GM19351 (cell line): ENCODE results near the gene VARS2.

Experiments used
- ATAC-seq: cut with Tn5 transposase; IDR thresholded peaks from one replicate; pipeline ENCODE4 v1.9.1; 2021; ENCODE audit warnings: mild to moderate bottlenecking, moderate library complexity; ENCODE audit not compliant: unreplicated experiment

VARS2 gene

DNA sequence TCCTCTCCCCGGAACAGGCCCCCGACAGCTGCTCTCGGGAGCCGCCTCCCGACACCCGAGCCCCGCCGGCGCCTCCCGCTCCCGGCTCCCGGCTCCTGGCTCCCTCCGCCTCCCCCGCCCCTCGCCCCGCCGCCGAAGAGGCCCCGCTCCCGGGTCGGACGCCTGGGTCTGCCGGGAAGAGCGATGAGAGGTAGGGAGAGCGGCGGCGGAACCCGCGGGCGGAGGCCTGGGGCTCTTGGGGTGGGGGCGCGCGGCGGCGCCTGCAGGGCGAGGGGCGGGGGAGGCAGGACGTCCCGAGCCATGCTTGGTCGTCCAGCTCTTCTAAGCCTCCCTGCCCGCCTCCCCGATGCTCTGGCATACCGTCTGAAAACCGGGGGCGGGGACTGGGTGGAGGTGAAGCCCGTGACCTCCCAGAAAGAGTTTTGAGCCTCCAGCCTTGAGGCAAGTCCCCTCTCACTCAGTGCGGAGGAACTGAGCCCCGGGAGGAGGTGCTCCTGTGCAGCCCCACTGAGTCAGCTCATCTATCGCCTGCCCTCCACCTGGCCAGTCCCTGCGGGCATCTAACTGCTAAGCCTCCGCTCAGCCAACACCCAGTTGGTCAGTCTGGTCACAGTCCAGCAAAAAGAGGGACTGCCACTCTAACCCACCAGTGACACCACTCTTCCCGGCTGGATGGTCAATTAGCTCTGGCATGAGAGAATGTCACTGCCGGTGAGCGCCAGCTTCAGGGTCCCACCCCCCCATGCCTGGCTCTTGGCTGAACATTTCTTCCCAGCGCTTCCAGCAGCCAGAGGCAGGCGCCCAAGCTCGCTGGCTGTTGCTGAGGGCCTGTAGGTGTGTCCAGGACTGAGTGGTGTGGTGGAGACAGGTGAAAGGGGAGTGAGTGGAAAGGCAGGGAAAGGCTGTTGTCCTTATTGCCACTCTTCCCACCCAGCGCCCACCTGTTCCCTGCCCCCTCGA, 29.2 kb upstream of the VARS2 start:
- no peak for ATAC-seq

DNA sequence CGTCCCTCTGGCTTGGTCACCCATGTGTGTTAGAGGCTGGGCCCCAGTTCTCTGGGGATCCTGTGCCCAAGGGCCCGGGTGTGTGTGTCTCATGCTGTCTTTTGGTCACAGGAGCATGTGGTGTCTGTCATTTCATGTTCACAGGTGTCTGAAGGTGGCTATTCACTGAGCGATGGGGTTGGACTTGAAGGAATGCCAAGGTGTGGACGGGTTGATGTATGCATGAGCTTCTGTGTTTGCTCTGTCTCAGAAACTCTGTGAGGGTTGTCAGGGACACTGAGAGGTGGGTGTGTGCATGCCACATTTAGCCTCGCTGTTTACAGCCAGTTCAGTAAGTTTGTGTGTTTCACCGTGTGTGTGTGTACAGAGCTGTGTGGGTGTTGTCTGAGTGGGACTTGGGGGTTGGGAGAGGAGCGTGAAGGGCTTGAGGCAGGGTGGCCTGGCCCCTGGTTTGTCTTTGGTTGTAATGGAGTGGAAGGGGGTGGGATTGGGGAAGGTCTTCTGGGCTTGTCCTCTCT, 28.5 kb upstream of the VARS2 start:
- no peak for ATAC-seq

DNA sequence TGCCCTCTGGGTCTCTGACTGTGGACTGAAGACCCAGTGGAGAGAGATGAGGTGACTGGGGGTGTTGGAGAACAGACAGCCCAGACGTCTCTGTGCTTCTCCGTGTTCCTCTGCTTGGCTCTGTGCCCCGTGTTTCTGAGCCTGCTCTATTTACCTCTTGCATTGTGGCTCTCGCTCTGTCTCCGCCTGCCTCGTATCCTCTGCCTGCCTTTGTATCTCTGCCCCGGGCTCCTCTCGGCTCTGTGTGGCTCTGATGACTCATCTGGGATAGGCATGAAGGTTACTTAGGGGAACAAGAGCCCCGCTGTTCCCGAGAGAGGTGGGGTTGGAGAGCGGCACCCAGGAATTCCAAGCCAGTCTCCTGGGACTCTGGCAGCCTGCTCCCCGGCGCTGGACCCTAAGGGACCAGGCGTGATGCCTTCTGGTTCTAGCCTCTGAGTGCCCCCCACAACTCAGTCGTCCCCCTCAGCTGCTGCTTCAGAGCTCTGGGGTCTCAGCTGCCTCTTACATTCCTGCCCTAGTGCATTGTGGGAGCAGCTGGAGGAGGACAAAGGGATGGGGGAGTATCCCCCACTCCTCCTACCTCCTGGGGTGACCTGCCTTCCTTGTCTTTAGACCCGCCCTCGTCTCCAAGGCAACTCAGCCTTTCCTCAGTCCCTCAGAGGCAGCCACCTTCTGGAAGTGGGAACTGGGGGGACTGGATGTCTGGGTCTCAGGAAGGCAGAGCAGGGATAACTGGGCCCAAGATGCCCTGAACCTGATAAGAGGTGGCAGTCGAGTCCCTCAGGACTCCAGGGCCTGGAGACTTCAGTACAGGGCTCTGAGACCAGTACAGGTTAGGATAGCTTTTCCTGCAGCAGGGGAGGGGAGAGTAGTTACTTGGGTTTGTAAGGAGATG, 27.8 kb upstream of the VARS2 start:
- ATAC-seq: no peak

DNA sequence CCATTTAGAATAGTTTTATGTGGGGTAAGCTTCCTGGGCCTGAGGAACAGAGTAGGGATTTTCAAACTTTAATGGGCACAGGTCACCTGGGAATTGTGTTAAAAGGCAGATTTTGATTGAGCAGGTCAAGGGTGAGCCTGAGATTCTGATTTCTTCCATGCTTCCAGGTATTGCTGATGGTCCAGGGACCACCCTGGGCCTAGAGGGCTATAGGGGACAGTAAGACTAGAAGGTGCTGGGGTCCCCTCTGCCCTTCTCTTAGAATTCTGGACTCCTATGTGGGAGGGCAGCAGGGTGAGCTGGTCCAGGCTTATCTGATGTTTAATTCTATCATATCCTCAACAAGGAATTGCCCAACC, 27.2 kb upstream of the VARS2 start:
- ATAC-seq: no peak

DNA sequence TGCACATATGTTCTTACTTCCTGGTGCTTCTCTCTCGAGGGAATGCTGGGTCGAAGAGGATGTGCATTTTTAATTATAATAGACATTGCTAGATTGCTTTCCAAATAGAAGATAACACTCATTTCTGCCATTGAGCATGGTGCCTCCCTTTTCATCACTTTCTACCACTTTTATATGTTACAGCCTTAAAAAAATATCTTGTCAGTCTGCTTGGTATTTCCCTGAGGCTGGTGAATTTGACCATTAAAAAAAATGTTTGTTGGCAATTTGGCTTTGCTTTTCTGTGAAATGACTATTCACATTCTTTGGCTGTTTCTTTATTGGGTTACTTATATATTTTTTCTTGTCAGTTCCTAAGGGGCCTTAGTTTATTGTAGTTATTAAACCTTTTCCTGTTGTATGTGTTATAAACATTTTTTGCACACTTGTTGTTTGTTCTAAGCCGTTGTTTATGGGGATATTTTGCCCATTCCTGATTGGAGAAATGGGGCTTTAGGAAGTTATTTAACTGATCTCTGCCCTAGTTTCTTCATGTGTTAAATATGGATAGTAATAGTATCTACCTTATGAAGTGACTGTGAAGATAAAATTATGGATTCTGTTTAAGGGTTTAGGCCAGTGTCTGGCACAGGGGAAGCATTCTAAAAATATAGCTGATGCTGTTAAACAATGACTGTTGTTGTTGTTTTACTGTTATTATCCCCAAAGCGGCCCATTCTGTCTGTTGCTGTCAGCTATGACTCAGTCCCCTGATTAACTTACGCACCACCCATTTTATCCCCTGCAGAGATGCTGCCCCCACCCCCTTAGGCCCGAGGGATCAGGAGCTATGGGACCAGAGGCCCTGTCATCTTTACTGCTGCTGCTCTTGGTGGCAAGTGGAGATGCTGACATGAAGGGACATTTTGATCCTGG, 25.9 kb upstream of the VARS2 start:
- ATAC-seq: no peak

DNA sequence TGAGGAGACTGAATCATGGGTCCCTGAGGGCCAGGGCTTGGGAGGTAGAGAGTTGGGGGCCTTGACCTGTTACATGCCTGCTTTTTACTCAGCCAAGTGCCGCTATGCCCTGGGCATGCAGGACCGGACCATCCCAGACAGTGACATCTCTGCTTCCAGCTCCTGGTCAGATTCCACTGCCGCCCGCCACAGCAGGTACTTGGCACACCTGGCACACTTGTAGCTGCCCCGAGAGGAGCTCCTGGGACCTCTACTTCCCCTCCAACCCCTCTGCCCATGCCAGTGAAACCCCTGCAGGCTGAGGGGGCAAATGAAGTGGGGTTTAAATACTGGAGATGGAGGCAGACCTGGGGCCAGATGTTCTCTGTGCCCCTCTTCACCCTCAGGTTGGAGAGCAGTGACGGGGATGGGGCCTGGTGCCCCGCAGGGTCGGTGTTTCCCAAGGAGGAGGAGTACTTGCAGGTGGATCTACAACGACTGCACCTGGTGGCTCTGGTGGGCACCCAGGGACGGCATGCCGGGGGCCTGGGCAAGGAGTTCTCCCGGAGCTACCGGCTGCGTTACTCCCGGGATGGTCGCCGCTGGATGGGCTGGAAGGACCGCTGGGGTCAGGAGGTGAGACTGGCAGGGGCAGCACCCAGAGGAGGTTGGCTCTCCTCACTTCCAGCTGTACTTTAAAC, 25.1 kb upstream of the VARS2 start:
- ATAC-seq: no peak

DNA sequence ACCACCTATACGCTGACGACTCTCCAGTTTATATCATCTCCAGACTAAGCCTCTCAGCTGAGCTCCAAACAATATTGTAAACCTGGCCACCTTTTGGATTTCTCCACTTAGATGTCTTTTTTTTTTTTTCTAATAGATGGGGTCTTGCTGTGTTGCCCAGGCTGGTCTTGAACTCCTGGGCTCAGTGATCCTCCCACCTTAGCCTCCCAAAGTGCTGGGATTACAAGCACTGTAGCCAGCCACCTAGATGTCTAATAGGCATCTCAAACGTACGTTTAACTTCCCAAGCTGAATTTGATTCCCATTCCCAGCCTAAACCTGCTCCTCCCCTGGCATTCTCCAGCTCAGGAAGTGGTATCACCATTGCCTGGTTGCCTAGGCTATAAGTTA, 24.5 kb upstream of the VARS2 start:
- no peak for ATAC-seq

DNA sequence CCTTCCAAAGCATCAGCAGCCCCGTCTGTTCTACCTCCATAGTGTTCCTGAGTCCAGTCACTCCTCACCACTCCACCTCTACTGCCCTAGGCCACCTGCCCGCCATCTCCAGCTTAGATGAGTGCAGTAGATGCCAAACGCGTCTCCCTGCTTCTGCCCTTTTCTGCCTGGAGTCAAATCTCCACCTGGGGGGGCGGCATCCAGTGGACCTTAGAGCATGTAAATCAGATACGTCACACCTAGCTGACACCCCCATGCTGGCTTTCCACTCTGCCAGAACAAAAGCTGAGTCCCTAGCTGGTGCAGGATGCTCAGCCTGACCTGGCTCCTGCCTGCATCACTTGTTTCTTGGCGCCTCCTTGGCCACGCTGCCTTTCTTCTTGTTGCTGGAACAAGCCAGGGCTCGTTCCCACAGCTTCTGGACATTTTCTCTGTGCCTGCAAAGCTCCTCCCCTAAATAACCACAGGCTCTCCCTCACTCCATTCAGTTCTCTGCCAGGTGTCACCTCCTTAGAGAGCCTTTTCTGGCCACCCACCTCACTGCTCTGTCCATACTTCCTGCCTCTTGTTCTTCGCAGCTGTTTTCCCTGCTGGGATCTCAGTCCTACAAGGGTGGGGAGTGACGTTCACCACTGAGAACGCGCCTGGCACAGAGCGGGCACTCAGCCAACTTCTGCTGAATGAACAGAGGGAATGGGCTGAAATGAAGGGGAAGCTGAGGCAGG, 24.0 kb upstream of the VARS2 start:
- ATAC-seq: no peak

DNA sequence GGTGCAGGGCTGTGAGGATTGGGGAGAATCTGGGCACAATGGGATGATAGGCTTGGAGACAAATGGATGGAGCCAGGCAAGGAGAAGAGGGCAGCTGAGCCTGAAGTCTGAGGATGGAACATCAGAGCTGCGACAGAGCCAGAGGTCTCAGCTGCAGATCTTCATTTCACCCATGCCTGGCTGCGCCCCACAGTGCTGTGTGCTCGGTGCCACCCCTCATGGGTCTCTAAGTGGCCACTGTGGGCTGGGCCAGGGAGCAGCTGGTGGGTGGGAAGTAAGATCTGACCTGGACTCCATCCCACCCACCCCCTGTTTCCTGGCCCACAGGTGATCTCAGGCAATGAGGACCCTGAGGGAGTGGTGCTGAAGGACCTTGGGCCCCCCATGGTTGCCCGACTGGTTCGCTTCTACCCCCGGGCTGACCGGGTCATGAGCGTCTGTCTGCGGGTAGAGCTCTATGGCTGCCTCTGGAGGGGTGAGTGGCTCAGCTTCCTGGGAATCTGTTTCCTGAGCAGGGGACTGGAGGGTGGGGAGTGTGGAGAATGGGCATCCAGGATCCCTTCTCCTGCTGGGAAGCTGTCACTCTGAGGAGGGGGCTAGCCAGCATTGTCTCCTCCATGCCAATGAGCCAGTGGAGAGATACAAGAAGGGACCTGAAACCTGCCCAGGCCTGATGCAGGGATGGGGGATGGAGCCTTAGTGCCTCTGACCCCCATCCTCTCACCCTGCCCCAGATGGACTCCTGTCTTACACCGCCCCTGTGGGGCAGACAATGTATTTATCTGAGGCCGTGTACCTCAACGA, 23.2 kb upstream of the VARS2 start:
- no peak for ATAC-seq

DNA sequence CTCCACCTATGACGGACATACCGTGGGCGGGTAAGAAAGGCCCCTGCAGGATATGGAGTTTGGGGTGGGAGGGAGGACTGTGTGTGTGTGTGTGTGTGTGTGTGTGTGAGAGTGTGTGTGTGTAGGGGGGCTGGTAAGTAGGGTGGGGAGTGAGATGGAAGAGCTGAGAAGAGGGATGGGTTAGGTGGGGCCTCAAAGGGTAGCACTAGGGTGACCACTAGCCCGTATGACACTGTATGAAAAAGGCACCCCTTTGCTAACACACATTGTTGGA, 22.7 kb upstream of the VARS2 start:
- ATAC-seq: no peak

DNA sequence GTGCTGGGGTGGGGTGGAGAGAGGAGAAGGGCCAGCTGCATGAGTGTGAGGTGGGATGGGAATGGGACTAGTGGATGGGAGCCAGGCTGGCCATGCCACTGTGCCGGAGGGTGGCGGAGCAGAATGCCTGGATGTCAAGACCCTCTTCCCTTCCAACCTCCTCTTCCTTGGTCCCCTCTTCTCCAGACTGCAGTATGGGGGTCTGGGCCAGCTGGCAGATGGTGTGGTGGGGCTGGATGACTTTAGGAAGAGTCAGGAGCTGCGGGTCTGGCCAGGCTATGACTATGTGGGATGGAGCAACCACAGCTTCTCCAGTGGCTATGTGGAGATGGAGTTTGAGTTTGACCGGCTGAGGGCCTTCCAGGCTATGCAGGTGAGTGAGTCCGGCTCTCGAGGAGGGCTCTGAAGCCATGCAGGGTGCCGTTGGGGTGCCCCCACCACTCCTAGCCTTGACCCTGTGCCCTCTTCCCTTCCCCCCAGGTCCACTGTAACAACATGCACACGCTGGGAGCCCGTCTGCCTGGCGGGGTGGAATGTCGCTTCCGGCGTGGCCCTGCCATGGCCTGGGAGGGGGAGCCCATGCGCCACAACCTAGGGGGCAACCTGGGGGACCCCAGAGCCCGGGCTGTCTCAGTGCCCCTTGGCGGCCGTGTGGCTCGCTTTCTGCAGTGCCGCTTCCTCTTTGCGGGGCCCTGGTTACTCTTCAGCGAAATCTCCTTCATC, 22.1 kb upstream of the VARS2 start:
- ATAC-seq: no peak

DNA sequence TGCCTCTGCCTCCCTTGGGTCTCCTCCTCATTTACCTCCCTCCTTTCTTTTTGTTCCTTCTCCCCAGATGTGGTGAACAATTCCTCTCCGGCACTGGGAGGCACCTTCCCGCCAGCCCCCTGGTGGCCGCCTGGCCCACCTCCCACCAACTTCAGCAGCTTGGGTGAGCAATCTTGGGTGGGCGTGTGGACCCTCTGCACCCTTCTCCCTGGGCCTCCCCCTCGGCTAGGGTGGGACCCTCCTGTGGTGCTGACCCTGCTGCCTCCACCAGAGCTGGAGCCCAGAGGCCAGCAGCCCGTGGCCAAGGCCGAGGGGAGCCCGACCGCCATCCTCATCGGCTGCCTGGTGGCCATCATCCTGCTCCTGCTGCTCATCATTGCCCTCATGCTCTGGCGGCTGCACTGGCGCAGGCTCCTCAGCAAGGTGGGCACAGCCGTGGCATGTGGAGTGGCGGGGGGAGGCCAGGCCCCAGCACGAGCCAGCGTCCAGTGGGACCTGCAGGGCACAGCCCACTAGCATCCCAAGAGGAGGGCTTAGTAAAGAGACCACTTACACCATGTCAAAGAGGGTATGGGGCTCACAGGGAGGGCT, 20.9 kb upstream of the VARS2 start:
- ATAC-seq: no peak

DNA sequence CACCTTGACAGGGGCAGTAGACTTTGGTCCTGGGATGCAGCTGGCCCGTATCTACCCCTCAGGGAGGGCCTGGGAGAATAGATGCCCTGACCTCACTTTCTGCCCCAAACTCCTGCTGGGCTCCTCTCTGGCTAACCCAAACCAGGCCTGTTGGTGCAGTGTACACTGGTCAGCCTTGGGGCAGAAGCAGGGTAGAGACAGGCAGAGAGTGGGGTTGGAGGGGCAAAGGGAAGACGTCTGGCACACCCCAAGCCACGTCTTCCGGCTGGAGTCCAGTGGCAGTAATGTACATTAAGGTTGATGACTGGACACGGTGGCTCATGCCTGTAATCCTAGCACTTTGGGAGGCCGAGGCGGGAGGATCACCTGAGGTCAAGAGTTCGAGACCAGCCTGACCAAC, 20.4 kb upstream of the VARS2 start:
- ATAC-seq: no peak

DNA sequence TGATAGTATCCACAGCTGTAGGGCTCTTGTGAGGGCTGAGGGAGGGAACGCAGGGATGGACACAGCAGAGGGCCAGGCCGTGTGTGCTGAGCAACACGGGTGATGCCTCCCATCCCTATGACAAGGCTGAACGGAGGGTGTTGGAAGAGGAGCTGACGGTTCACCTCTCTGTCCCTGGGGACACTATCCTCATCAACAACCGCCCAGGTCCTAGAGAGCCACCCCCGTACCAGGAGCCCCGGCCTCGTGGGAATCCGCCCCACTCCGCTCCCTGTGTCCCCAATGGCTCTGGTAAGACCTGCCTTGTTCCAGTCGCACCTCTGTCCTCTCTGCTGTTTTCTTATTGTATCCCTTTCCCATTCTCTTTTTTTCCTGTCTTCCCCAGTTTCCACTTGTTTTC, 19.7 kb upstream of the VARS2 start:
- ATAC-seq: no peak

DNA sequence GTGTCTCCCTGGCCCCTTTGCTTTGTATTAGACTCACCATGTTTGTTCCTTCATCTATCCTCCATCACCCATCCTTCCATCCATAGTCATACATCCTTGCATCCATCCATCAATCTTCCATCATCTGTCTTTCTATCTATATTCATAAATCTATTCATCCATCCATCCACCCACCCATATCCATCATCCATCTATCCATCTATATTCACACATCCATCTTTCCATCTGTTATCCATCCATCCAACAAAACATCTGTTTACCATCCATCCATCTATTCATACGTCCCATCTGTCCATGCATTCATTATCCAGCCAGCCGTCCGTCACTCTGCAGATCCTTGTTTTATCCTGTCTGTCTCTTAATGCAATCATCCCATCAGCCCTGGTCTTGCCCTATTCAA, 19.1 kb upstream of the VARS2 start:
- no peak for ATAC-seq

DNA sequence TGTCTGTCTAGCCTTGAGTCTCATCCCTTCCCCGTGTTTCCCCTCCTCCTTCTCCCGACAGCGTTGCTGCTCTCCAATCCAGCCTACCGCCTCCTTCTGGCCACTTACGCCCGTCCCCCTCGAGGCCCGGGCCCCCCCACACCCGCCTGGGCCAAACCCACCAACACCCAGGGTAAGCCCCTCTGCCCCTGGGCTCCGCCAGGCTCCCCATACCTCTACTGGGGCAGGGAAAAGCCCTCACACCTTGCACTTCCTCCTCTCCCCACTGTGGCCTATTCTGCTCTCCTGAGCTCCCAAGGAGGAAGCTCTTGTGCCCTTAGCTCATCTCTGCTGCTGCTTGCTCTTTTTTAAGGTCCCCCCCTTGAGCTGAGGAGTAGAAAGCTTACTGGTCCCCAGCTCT, 18.7 kb upstream of the VARS2 start:
- ATAC-seq: no peak

DNA sequence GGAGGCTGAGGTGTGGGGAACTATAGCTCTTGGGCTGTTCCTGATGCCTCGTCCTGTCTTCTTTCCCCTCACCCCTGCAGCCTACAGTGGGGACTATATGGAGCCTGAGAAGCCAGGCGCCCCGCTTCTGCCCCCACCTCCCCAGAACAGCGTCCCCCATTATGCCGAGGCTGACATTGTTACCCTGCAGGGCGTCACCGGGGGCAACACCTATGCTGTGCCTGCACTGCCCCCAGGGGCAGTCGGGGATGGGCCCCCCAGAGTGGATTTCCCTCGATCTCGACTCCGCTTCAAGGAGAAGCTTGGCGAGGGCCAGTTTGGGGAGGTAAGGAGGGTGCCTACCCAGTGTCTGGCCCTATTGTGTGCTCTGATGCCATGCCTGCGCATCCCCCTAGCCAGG, 17.5 kb upstream of the VARS2 start:
- no peak for ATAC-seq

DNA sequence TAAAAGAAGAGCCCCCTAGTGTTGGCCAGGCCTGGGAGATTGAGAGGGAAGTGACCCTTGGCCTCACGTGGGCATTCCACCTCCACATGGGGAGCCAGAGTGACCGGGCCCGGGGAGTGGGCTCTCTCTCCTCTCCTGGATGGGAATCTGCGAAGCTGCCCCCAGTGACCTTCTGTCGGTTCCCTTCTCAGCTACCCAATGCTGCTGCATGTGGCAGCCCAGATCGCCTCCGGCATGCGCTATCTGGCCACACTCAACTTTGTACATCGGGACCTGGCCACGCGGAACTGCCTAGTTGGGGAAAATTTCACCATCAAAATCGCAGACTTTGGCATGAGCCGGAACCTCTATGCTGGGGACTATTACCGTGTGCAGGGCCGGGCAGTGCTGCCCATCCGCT, 16.2 kb upstream of the VARS2 start:
- no peak for ATAC-seq
